SK-N-SH (cell line): ENCODE results near the gene CYTH3. TPM values are rescaled to one million over a fixed set of nuclear protein-coding genes. Genes with fewer than 3 reads are reported as not detected.

Experiments used
- CTCF ChIA-PET: fragments of 300-600, 350-600 bp; formaldehyde crosslinking; extraction: SDS; loops from one replicate; lab custom pipeline; 2021; lab: Yijun Ruan, JAX
- POLR2A ChIA-PET: fragments of 350-600 bp; sonication (Branson Sonifier 250); formaldehyde crosslinking; extraction: SDS; loops from one replicate; lab custom pipeline; 2020; ENCODE audit warnings: antibody characterized with exemption, inconsistent platforms; lab: Yijun Ruan, JAX
- DNase-seq: peaks from one replicate; pipeline ENCODE4 v3.0.0; 2012
- H2AFZ ChIP-seq: fragments of 200-600 bp; sonication (generic); 2 replicates; pipeline ENCODE4 v1.8.1; 2016; ENCODE audit warnings: antibody characterized with exemption, mild to moderate bottlenecking, low read depth
- H3F3A ChIP-seq: fragments of 200-600 bp; sonication (generic); replicated peaks from 2 replicates; pipeline ENCODE3; 2016; ENCODE audit warnings: antibody characterized with exemption, mild to moderate bottlenecking; ENCODE audit not compliant: insufficient read depth
- H3K27ac ChIP-seq, 2 experiments: fragments of 200-500 bp in 1 of 2; fragments of 200-600 bp in 1 of 2; sonication (Bioruptor generic) in 1 of 2; sonication (generic), shearing (Covaris generic) in 1 of 2; 2 replicates each; pipeline versions ENCODE4 v1.5.1 to v1.6.1; 2014 to 2016; ENCODE audit warnings: low read depth in 2 of 2, inconsistent platforms in 1 of 2, low read length in 1 of 2, mild to moderate bottlenecking in 1 of 2, mixed read lengths in 1 of 2
- H3K27me3 ChIP-seq: fragments of 200-600 bp; sonication (generic), shearing (Covaris generic); 2 replicates; pipeline ENCODE4 v1.6.1; 2016; ENCODE audit warnings: mixed run types; ENCODE audit not compliant: insufficient read depth
- H3K36me3 ChIP-seq, 2 experiments: fragments of 200-500 bp in 1 of 2; fragments of 200-600 bp in 1 of 2; sonication (Bioruptor generic) in 1 of 2; sonication (generic) in 1 of 2; replicated peaks in 1 of 2; 2 replicates each; pipeline versions ENCODE3 to v1.5.1; 2014 to 2016; ENCODE audit warnings: low read length in 1 of 2, mild to moderate bottlenecking in 1 of 2; ENCODE audit not compliant: insufficient read depth in 2 of 2, control insufficient read depth in 1 of 2
- H3K4me1 ChIP-seq, 2 experiments: fragments of 200-500 bp in 1 of 2; fragments of 200-600 bp in 1 of 2; sonication (Bioruptor generic) in 1 of 2; sonication (generic), shearing (Covaris generic) in 1 of 2; 2 replicates each; pipeline versions ENCODE4 v1.5.1 to v1.6.1; 2014 to 2016; ENCODE audit warnings: low read depth in 1 of 2, low read length in 1 of 2, mixed run types in 1 of 2; ENCODE audit not compliant: insufficient read depth in 2 of 2, control insufficient read depth in 1 of 2
- H3K4me2 ChIP-seq: fragments of 200-600 bp; sonication (generic), shearing (Covaris generic); 2 replicates; pipeline ENCODE4 v1.6.1; 2017; ENCODE audit warnings: mixed run types
- H3K4me3 ChIP-seq, 2 experiments: fragments of 200-500 bp in 1 of 2; fragments of 200-600 bp in 1 of 2; sonication (Bioruptor generic) in 1 of 2; sonication (generic), shearing (Covaris generic) in 1 of 2; 2 replicates each; pipeline versions ENCODE4 v1.5.1 to v1.8.1; 2014 to 2016; ENCODE audit warnings: low read depth in 2 of 2, inconsistent platforms in 1 of 2, low read length in 1 of 2, mild to moderate bottlenecking in 1 of 2, mixed read lengths in 1 of 2, moderate library complexity in 1 of 2
- H3K79me2 ChIP-seq: fragments of 200-600 bp; sonication (generic); 2 replicates; pipeline ENCODE4 v1.8.1; 2017; ENCODE audit warnings: mild to moderate bottlenecking; ENCODE audit not compliant: insufficient read depth
- H3K9ac ChIP-seq: fragments of 200-600 bp; sonication (generic); 2 replicates; pipeline ENCODE4 v1.6.1; 2017; ENCODE audit warnings: mixed run types
- H3K9me2 ChIP-seq: fragments of 200-600 bp; sonication (generic); 2 replicates; pipeline ENCODE4 v1.6.1; 2017; ENCODE audit warnings: mixed run types
- H3K9me3 ChIP-seq: fragments of 200-600 bp; sonication (generic); 2 replicates; pipeline ENCODE4 v1.6.1; 2017; ENCODE audit warnings: mixed run types, mild to moderate bottlenecking, moderate library complexity
- H4K20me1 ChIP-seq: fragments of 200-600 bp; sonication (generic); 2 replicates; pipeline ENCODE4 v1.6.1; 2017; ENCODE audit warnings: mild to moderate bottlenecking, mixed run types; ENCODE audit not compliant: insufficient read depth
- ELF1 ChIP-seq: IDR thresholded peaks from 2 replicates; pipeline ENCODE4 v1.4.0; 2012
- EZH2phosphoT487 ChIP-seq: fragments of 200-600 bp; sonication (generic); IDR thresholded peaks from 2 replicates; pipeline ENCODE4 v1.6.1; 2017; ENCODE audit warnings: low read depth, mixed run types, mild to moderate bottlenecking, antibody characterized with exemption, moderate library complexity, borderline replicate concordance
- FOSL2 ChIP-seq: IDR thresholded peaks from 2 replicates; pipeline ENCODE4 v1.4.0; 2012; ENCODE audit warnings: low read depth, mild to moderate bottlenecking, moderate library complexity, borderline replicate concordance
- FOXJ3 ChIP-seq: sonication (generic); formaldehyde crosslinking; IDR thresholded peaks from 2 replicates; pipeline ENCODE4 v1.5.1; 2020; ENCODE audit warnings: mild to moderate bottlenecking, missing genetic modification reagents
- GABPA ChIP-seq: IDR thresholded peaks from 2 replicates; pipeline ENCODE4 v1.4.0; 2012; ENCODE audit warnings: low read depth, mild to moderate bottlenecking
- GATA2 ChIP-seq: sonication (generic); formaldehyde crosslinking; IDR thresholded peaks from 2 replicates; pipeline ENCODE4 v1.5.0; 2020; ENCODE audit warnings: mild to moderate bottlenecking, missing genetic modification reagents
- JUND ChIP-seq: IDR thresholded peaks from 2 replicates; pipeline ENCODE4 v1.4.0; 2012
- MAX ChIP-seq: IDR thresholded peaks from 2 replicates; pipeline ENCODE4 v1.4.0; 2012; ENCODE audit warnings: low read depth
- MXI1 ChIP-seq: IDR thresholded peaks from 2 replicates; pipeline ENCODE4 v1.6.1; 2012; ENCODE audit warnings: mild to moderate bottlenecking, low read depth, low read length, improper control_type of control experiment
- NRF1 ChIP-seq: IDR thresholded peaks from 2 replicates; pipeline ENCODE4 v1.6.1; 2012; ENCODE audit warnings: low read depth, mild to moderate bottlenecking, low read length
- SMC3 ChIP-seq: IDR thresholded peaks from 2 replicates; pipeline ENCODE4 v1.6.1; 2012; ENCODE audit warnings: low read depth, low read length, improper control_type of control experiment
- TAF1 ChIP-seq: IDR thresholded peaks from 2 replicates; pipeline ENCODE4 v1.6.1; 2012; ENCODE audit warnings: low read depth, mild to moderate bottlenecking, low read length, moderate library complexity, borderline replicate concordance
- YY1 ChIP-seq: IDR thresholded peaks from 2 replicates; pipeline ENCODE4 v1.4.0; 2012; ENCODE audit warnings: low read depth, mild to moderate bottlenecking
- WGBS: methylation state at CpG from one replicate; pipeline ENCODE4 v1.1.6; 2017; ENCODE audit warnings: low lambda C conversion rate; 5-methylcytosine and 5-hydroxymethylcytosine counted together
- polyA plus RNA-seq, 3 experiments: library from polyadenylated mRNA; depleted of rRNA; stranded (reverse); fragments of >200 nt; gene quantifications; 2 replicates each; pipeline ENCODE4 v1.2.3, GENCODE V29; 2012

The CYTH3 gene
- polyA plus RNA-seq, 1 of the 3 experiments (the other 2 are of a cell fraction) = 55.1 TPM

- no peak overlapping the region for H3K9ac ChIP-seq
- no peaks in the 10 kb centered on the region for H3K9me3 ChIP-seq
- CTCF ChIA-PET = interaction anchor here (1.0 to 1.1 kb wide), 2 partner anchors 13 to 16 kb away, joined by 3 read pairs; no protein-coding TSS in a partner anchor
- no peak overlapping the region for H3K27ac ChIP-seq
- no peak overlapping the region for H3K4me3 ChIP-seq
- H3K4me2 ChIP-seq = no peak overlapping the region
- no peaks in the 10 kb centered on the region for H3K27me3 ChIP-seq
- peaks cover 23 to 48% of the 10 kb centered on the region in 2 experiments for H3K36me3 ChIP-seq
- no peaks in the 10 kb centered on the region for H3K9me2 ChIP-seq
- DNase-seq = no peak
- H4K20me1 ChIP-seq = no peaks in the 10 kb centered on the region
- H3K4me1 ChIP-seq = peaks cover 0 to 6% of the 10 kb centered on the region in 2 experiments; a peak in 2 of 4 replicates
- 96% methylated on average over 8 of the region's 8 CpGs for WGBS
- POLR2A ChIA-PET = no interaction called here
- no peak overlapping the region for H2AFZ ChIP-seq
- H3K79me2 ChIP-seq = 0 out of 2 replicates have a peak, but pooled peaks cover 7% of the 10 kb centered on the region
- H3F3A ChIP-seq = no peaks in the 10 kb centered on the region
- no peak for TF ChIP-seq ELF1
- no peak for TF ChIP-seq MAX
- TF ChIP-seq TAF1 = no peak
- no peak for TF ChIP-seq JUND
- no peak for TF ChIP-seq MXI1
- no peak for TF ChIP-seq SMC3
- TF ChIP-seq NRF1 = no peak
- TF ChIP-seq FOXJ3 (CRISPR knock-in tag) = no peak
- no peak for TF ChIP-seq EZH2phosphoT487
- TF ChIP-seq FOSL2 = no peak
- TF ChIP-seq, all 33 proteins: peak for 0
Measured at GRCh38 chr7:6180344-6180725, 92.1 kb downstream of the CYTH3 start.

GRCh38 chr7:6179620-6180343, 92.6 kb downstream of the CYTH3 start:
- POLR2A ChIA-PET = no interaction called here
- Histone ChIP-seq H3K9ac (no peak overlapping the region), H4K20me1 (no peaks in the 10 kb centered on the region), H3K27ac (no peak overlapping the region), H3K4me1 (peaks cover 0 to 6% of the 10 kb centered on the region in 2 experiments; a peak in 2 of 4 replicates), H3K9me3 (no peaks in the 10 kb centered on the region), H3K79me2 (0 out of 2 replicates have a peak, but pooled peaks cover 7% of the 10 kb centered on the region), H3K9me2 (no peaks in the 10 kb centered on the region), H2AFZ (no peak overlapping the region), H3K4me2 (no peak overlapping the region), H3K36me3 (peaks cover 21 to 47% of the 10 kb centered on the region in 2 experiments), H3F3A (no peaks in the 10 kb centered on the region), H3K27me3 (no peaks in the 10 kb centered on the region), H3K4me3 (no peak overlapping the region)
- CTCF ChIA-PET = interaction anchor here (1.1 kb wide), 1 partner anchor 16 kb away, joined by 3 read pairs; no protein-coding TSS in a partner anchor
- TF ChIP-seq GABPA = no peak
- no peak for TF ChIP-seq YY1
- no peak for TF ChIP-seq TAF1
- no peak for TF ChIP-seq GATA2 (CRISPR knock-in tag)
- TF ChIP-seq FOXJ3 (CRISPR knock-in tag) = no peak
- no peak for TF ChIP-seq NRF1
- TF ChIP-seq EZH2phosphoT487 = no peak
- 100% methylated on average over 3 of the region's 3 CpGs for WGBS
- no peak for DNase-seq
